Suprapubic skin (tissue), 3 donors: ENCODE data around the gene ESRRB.

Source experiments
- EP300 ChIP-seq: sonication (generic); formaldehyde crosslinking; IDR thresholded peaks from one replicate; pipeline ENCODE4 v1.6.1; 2017; ENCODE audit warnings: antibody characterized with exemption
- POLR2A ChIP-seq, 2 donors: fragments of 450-650 bp; IDR thresholded peaks; one replicate each; pipeline ENCODE4 v1.6.1; 2017; ENCODE audit warnings: antibody characterized with exemption in 2 of 2, mild to moderate bottlenecking in 2 of 2, moderate library complexity in 2 of 2
- TF ChIP-seq, protein P1 (sequence below), 2 donors: fragments of 200-600 bp in 1 of 2; fragments of 450-650 bp in 1 of 2; sonication (generic) in 1 of 2; IDR thresholded peaks; one replicate each; pipeline ENCODE4 v1.5.1; 2016 to 2019; ENCODE audit warnings: antibody characterized with exemption in 2 of 2, mild to moderate bottlenecking in 1 of 2, moderate library complexity in 1 of 2

DNA sequence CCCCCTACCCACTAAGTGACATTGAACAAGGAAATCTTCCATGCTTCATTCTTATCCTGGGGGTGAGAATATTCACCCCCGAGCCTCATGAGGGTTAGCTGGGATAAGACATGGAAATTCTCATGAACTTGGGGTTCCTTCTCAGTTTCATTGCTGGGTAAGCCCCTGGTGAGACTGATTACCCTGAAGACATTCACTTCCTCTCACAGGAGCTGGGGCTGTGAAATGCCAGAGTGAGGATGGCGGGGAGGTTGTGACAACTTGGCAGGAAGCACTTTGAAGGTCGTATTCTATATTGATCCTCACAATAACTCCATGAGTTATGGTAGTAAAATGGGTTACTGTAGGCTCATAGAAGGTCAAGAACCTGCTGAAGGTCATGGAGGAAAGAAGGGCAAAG lies 43.5 kb downstream of the ESRRB start:
- TF ChIP-seq, protein P1, sequence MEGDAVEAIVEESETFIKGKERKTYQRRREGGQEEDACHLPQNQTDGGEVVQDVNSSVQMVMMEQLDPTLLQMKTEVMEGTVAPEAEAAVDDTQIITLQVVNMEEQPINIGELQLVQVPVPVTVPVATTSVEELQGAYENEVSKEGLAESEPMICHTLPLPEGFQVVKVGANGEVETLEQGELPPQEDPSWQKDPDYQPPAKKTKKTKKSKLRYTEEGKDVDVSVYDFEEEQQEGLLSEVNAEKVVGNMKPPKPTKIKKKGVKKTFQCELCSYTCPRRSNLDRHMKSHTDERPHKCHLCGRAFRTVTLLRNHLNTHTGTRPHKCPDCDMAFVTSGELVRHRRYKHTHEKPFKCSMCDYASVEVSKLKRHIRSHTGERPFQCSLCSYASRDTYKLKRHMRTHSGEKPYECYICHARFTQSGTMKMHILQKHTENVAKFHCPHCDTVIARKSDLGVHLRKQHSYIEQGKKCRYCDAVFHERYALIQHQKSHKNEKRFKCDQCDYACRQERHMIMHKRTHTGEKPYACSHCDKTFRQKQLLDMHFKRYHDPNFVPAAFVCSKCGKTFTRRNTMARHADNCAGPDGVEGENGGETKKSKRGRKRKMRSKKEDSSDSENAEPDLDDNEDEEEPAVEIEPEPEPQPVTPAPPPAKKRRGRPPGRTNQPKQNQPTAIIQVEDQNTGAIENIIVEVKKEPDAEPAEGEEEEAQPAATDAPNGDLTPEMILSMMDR (IDR thresholded peaks at IDR 0.05): no peak
- TF ChIP-seq POLR2A (IDR thresholded peaks at IDR 0.05): no peak
- TF ChIP-seq EP300: no peak
